Measurements from ENCODE around the gene SNAI3. TPM values are rescaled to one million over a fixed set of nuclear protein-coding genes. Genes with fewer than 3 reads are reported as not detected.

SNAI3 gene
- total RNA-seq, 4 donors from 2014 or later = 1.2 to 2.2 (median 1.6) TPM

GRCh38 chr16:88722784-88723506 is 36.6 kb upstream of the SNAI3 start:
- H3K4me1 ChIP-seq = no peaks in the 10 kb centered on the region
- no peak for TF ChIP-seq CTCF (IDR thresholded peaks at IDR 0.05 in 4 of 5, conservative IDR thresholded peaks at IDR 0.05 in 1 of 5)
- no peak for TF ChIP-seq POLR2A (IDR thresholded peaks at IDR 0.05)
- no peak overlapping the region for H3K4me3 ChIP-seq
- intact Hi-C loops (cut with DNase I; ENCODE audit: low total_unique reads) = no loop called here
- no peak overlapping the region for H3K27ac ChIP-seq
- no peaks in the 10 kb centered on the region for H3K27me3 ChIP-seq
- ATAC-seq (no peak), DNase-seq (no peak)
- in situ Hi-C loops (cut with MboI; ENCODE audit: low sequenced_read_pairs in 4 of 4) = no loop called here
- H3K36me3 ChIP-seq = peaks cover 0 to 1% of the 10 kb centered on the region in 2 donors
- no peaks in the 10 kb centered on the region for H3K9me3 ChIP-seq

- ATAC-seq = no peak
- no peak for DNase-seq
- Histone ChIP-seq H3K4me3 (no peak overlapping the region), H3K36me3 (peaks cover 0 to 10% of the 10 kb centered on the region in 2 donors), H3K27ac (no peak overlapping the region), H3K27me3 (no peaks in the 10 kb centered on the region), H3K4me1 (no peaks in the 10 kb centered on the region), H3K9me3 (no peaks in the 10 kb centered on the region)
- intact Hi-C loops (cut with DNase I; ENCODE audit: low total_unique reads) = no loop called here
- in situ Hi-C loops (cut with MboI; ENCODE audit: low sequenced_read_pairs in 4 of 4) = no loop called here
- TF ChIP-seq POLR2A (IDR thresholded peaks at IDR 0.05) (no peak), CTCF (IDR thresholded peaks at IDR 0.05 in 4 of 5, conservative IDR thresholded peaks at IDR 0.05 in 1 of 5) (no peak)
These were observed 35.8 kb upstream of the SNAI3 start for GRCh38 chr16:88721815-88722755.

- ATAC-seq = no peak
- in situ Hi-C loops (cut with MboI; ENCODE audit: low sequenced_read_pairs in 4 of 4) = no loop called here
- no peaks in the 10 kb centered on the region for H3K4me1 ChIP-seq
- TF ChIP-seq POLR2A (IDR thresholded peaks at IDR 0.05) (no peak), CTCF (IDR thresholded peaks at IDR 0.05 in 4 of 5, conservative IDR thresholded peaks at IDR 0.05 in 1 of 5) (no peak)
- no peak for DNase-seq
- intact Hi-C loops (cut with DNase I; ENCODE audit: low total_unique reads) = no loop called here
- no peak overlapping the region for H3K4me3 ChIP-seq
- no peaks in the 10 kb centered on the region for H3K9me3 ChIP-seq
- H3K27ac ChIP-seq = no peak overlapping the region
- peaks cover 0 to 18% of the 10 kb centered on the region in 2 donors for H3K36me3 ChIP-seq
- H3K27me3 ChIP-seq = no peaks in the 10 kb centered on the region
These were observed 34.9 kb upstream of the SNAI3 start for GRCh38 chr16:88721236-88721635.

GRCh38 chr16:88720396-88720970 is 34.2 kb upstream of the SNAI3 start:
- DNase-seq = no peak
- no peak for TF ChIP-seq POLR2A (IDR thresholded peaks at IDR 0.05)
- no peak for TF ChIP-seq CTCF (IDR thresholded peaks at IDR 0.05 in 4 of 5, conservative IDR thresholded peaks at IDR 0.05 in 1 of 5)

More at GRCh38 chr16:88720396-88720970, 34.2 kb upstream of the SNAI3 start:
- no peak overlapping the region for H3K4me3 ChIP-seq
- no peak for ATAC-seq
- peaks cover 0 to 26% of the 10 kb centered on the region in 2 donors for H3K36me3 ChIP-seq
- in situ Hi-C loops (cut with MboI; ENCODE audit: low sequenced_read_pairs in 4 of 4) = no loop called here
- intact Hi-C loops (cut with DNase I; ENCODE audit: low total_unique reads) = no loop called here
- no peaks in the 10 kb centered on the region for H3K9me3 ChIP-seq
- no peaks in the 10 kb centered on the region for H3K4me1 ChIP-seq
- no peak overlapping the region for H3K27ac ChIP-seq
- no peaks in the 10 kb centered on the region for H3K27me3 ChIP-seq

Data from gastrocnemius medialis (tissue), 4 donors.